Esophagus (tissue), 2 donors: ENCODE data around the gene DNAJB12. TPM values are rescaled to one million over a fixed set of nuclear protein-coding genes. Genes with fewer than 3 reads are reported as not detected.
A peak's percentile ranks its signal among the peaks of the same experiment; 100 is the strongest.

Source experiments
- H3K27ac ChIP-seq, 2 donors: one replicate each; pipeline ENCODE4 v1.5.1; 2013; ENCODE audit warnings: low read depth in 2 of 2, mild to moderate bottlenecking in 2 of 2, inconsistent platforms in 1 of 2, low read length in 1 of 2, moderate library complexity in 1 of 2
- H3K27me3 ChIP-seq, 2 donors: one replicate each; pipeline ENCODE4 v1.6.1; 2013; ENCODE audit warnings: low read length in 2 of 2, control low read depth in 1 of 2, mild to moderate bottlenecking in 1 of 2; ENCODE audit not compliant: insufficient read depth in 2 of 2, control insufficient read depth in 1 of 2
- H3K36me3 ChIP-seq, 2 donors: one replicate each; pipeline ENCODE4 v1.6.1; 2013; ENCODE audit warnings: low read length in 1 of 2; ENCODE audit not compliant: control insufficient read depth in 2 of 2, insufficient read depth in 2 of 2
- H3K4me1 ChIP-seq, 2 donors: one replicate each; pipeline ENCODE4 v1.6.1; 2013; ENCODE audit warnings: low read length in 1 of 2; ENCODE audit not compliant: control insufficient read depth in 2 of 2, insufficient read depth in 2 of 2
- H3K4me3 ChIP-seq, 2 donors: one replicate each; pipeline ENCODE4 v1.5.1; 2013; ENCODE audit warnings: low read length in 2 of 2, mild to moderate bottlenecking in 2 of 2, low read depth in 1 of 2, moderate library complexity in 1 of 2
- H3K9me3 ChIP-seq, 2 donors: one replicate each; pipeline ENCODE4 v1.6.1; 2013; ENCODE audit warnings: mild to moderate bottlenecking in 2 of 2, low read depth in 1 of 2, low read length in 1 of 2, moderate library complexity in 1 of 2; ENCODE audit not compliant: control insufficient read depth in 2 of 2, insufficient read depth in 1 of 2
- WGBS, 2 donors: extraction: QIAGEN DNeasy Blood & Tissue Kit; methylation state at CpG; one replicate each; pipeline ENCODE4 v1.1.7; 2013; 5-methylcytosine and 5-hydroxymethylcytosine counted together
- polyA plus RNA-seq, 2 donors: library from polyadenylated mRNA; stranded (reverse); fragments of 200-250 nt; gene quantifications; one replicate each; pipeline ENCODE4 v1.2.3, GENCODE V29; 2013
- donor health status: healthy with polysubstance abuse.
- donor health status: Bipolar disorder and iron deficiency.

DNAJB12 gene
- polyA plus RNA-seq, 2 donors: 18.4 to 20.7 TPM

- H3K27me3 ChIP-seq: no peaks in the 10 kb centered on the region
- H3K9me3 ChIP-seq: no peaks in the 10 kb centered on the region
- no peak overlapping the region for H3K27ac ChIP-seq
- 94 to 95% methylated on average over 5 of the region's 5 CpGs for WGBS, 2 donors
- H3K36me3 ChIP-seq: peaks cover 14 to 29% of the 10 kb centered on the region in 2 donors
- peaks cover 0 to 9% of the 10 kb centered on the region in 2 donors for H3K4me1 ChIP-seq
- no peak overlapping the region for H3K4me3 ChIP-seq
Measured at GRCh38 chr10:72342911-72343310, 11.8 kb downstream of the DNAJB12 start.

- no peaks in the 10 kb centered on the region for H3K27me3 ChIP-seq
Measured at GRCh38 chr10:72340510-72341261, 14.0 kb downstream of the DNAJB12 start.

DNA sequence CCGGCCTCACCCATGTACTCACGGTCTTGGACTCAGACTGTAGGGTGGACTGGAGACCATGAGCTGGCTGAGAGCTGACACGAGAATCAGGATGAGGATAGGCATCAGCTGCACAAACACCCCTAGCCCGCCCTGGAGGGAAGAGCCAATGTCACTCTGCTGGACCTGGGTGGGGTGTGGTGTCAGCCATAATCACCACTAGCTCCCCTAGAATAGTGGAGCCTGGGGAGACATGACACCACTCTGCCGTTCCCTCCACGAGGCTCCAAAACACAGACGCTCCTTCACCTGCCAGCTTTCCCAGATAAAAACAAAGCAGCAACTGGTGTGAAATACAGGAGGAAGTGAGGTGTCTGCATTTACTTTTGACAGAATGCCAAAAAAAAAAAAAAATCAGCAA, 16.5 kb downstream of the DNAJB12 start:
- no peaks in the 10 kb centered on the region for H3K9me3 ChIP-seq
- H3K27me3 ChIP-seq: no peaks in the 10 kb centered on the region
- no peak overlapping the region for H3K27ac ChIP-seq
- WGBS, 2 donors: 78 to 86% methylated on average over 7 of the region's 7 CpGs
- H3K4me1 ChIP-seq: peaks cover 14 to 34% of the 10 kb centered on the region in 2 donors
- H3K4me3 ChIP-seq: no peak overlapping the region
- H3K36me3 ChIP-seq: peaks cover 12 to 26% of the 10 kb centered on the region in 2 donors

More at GRCh38 chr10:72340510-72341261, 14.0 kb downstream of the DNAJB12 start:
- 56 to 59% methylated on average over 27 to 28 of the region's 28 CpGs for WGBS, 2 donors
- Histone ChIP-seq H3K4me1 (peaks cover 13 to 23% of the 10 kb centered on the region in 2 donors), H3K9me3 (no peaks in the 10 kb centered on the region), H3K4me3 (no peak overlapping the region), H3K27ac (no peak overlapping the region), H3K36me3 (peaks cover 17 to 31% of the 10 kb centered on the region in 2 donors)

DNA sequence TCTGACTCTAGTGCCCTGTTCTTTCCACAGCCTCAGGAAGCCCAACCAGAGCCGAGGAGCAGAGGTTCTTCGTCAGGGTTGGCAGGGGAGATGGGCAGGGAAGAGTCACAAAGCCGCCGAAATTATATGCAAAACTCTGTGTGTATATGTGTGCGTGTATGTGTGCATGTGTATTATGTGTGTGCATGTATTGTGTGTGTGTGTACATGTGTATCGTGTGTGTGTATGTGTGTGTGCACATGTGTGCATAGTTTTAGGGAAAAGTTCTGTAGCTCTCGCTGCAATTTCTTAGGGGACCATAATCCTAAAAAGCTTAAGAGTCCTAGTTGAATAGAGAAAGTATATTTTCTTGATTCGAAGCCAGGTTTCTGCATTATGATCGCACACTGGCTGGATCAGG, 17.0 kb downstream of the DNAJB12 start:
- no peak overlapping the region for H3K27ac ChIP-seq
- peaks cover 14 to 34% of the 10 kb centered on the region in 2 donors for H3K4me1 ChIP-seq
- no peaks in the 10 kb centered on the region for H3K27me3 ChIP-seq
- no peak overlapping the region for H3K4me3 ChIP-seq
- peaks cover 9 to 22% of the 10 kb centered on the region in 2 donors for H3K36me3 ChIP-seq
- 86 to 87% methylated on average over 9 of the region's 9 CpGs for WGBS, 2 donors
- H3K9me3 ChIP-seq: no peaks in the 10 kb centered on the region

DNA sequence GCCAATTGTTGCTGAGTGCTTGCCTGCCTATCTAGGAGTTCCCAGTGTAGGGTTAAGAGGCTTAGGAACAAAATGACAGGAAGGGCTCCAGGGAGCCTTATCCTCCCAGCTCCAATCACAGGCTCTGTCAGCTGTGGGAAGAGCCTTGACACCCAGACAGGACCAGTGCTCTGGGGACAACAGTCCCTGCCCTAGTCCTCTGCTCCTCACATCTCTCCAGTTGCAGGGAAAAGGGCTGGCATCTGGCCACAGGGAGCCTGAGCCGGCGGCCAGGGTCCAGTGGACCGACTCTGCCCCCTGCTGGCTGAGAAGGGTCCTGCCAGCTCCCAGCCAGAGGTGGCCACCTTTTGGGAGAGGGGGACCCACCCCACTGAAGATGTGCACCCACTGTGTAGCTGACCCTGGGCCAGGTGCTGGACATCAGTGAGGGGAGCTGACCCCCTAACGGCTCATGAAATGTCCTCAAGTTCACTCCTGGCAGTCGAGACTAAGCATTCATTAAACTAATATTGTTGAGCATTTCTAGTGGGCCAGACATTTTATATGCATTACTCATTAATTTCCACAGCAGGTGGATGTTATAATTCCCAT, 17.6 kb downstream of the DNAJB12 start:
- peaks cover 6 to 17% of the 10 kb centered on the region in 2 donors for H3K36me3 ChIP-seq
- H3K27me3 ChIP-seq: no peaks in the 10 kb centered on the region
- H3K4me1 ChIP-seq: peaks cover 14 to 37% of the 10 kb centered on the region in 2 donors
- H3K4me3 ChIP-seq: no peak overlapping the region
- no peaks in the 10 kb centered on the region for H3K9me3 ChIP-seq
- 18 to 22% methylated on average over 5 of the region's 5 CpGs for WGBS, 2 donors
- H3K27ac ChIP-seq: peak overlapping the region; percentile 61 to 73

GRCh38 chr10:72336259-72337038, 18.3 kb downstream of the DNAJB12 start:
- 76 to 79% methylated on average over 18 of the region's 18 CpGs for WGBS, 2 donors
- Histone ChIP-seq H3K9me3 (no peaks in the 10 kb centered on the region), H3K36me3 (peaks cover 3 to 16% of the 10 kb centered on the region in 2 donors), H3K27ac (peak overlapping the region; percentile 73 to 93), H3K4me3 (no peak overlapping the region), H3K27me3 (no peaks in the 10 kb centered on the region), H3K4me1 (peaks cover 14 to 41% of the 10 kb centered on the region in 2 donors)

DNA sequence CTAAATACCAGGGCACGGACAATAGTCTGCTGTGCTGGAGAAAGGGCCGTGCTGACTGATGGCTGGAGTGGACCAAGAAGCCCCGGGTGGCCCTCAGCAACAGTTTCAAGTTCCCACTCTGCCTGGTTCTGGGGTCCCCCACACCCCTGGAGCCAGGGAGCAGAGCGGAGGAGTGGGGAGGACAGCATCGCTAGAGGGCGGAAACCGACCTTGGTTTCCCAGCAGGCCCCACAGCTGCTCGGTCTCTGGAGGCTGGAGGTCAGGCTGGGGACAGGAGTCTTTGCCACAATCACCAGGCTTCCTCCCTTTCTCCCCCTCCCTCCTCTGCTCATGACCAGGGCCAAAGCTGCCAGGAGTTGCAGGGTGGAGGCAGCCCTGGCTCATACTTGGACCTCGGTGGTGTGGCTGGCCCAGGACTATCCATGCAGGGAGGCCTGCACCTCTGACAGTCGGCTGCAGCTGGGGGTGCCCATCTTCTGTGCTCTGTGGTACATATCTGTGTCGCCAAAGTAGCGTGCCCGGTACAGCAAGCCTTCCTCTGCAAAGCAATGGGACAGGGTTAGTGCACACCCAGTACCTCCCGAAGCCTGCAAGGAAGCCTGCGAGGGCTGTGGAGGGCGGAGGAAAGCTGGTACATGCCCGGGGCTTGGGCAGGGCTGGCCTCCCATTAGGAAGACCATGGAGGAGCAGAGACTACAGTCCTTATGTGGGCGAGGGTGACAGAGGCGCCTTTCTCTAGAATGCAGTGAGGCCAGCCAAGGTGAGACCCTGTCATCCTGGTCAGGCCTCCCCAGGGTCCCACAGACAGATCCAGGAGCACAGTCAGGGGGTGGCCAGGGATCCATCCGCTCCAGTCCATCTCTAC, 19.1 kb downstream of the DNAJB12 start:
- Histone ChIP-seq H3K36me3 (peaks cover 3 to 16% of the 10 kb centered on the region in 2 donors), H3K4me1 (peaks cover 14 to 42% of the 10 kb centered on the region in 2 donors), H3K27me3 (no peaks in the 10 kb centered on the region), H3K9me3 (no peaks in the 10 kb centered on the region), H3K4me3 (no peak overlapping the region), H3K27ac (peak overlapping the region; percentile 72 to 93)
- 56% methylated on average over 20 of the region's 20 CpGs for WGBS, 2 donors

GRCh38 chr10:72334825-72335393, 19.8 kb downstream of the DNAJB12 start:
- H3K27ac ChIP-seq: peak overlapping the region; percentile 72 to 93
- H3K4me3 ChIP-seq: no peak overlapping the region
- H3K9me3 ChIP-seq: no peaks in the 10 kb centered on the region
- no peaks in the 10 kb centered on the region for H3K27me3 ChIP-seq
- H3K36me3 ChIP-seq: peaks cover 3 to 16% of the 10 kb centered on the region in 2 donors
- 36% methylated on average over 15 to 16 of the region's 16 CpGs for WGBS, 2 donors
- H3K4me1 ChIP-seq: peaks cover 15 to 38% of the 10 kb centered on the region in 2 donors
